IMR-90 (cell line): ENCODE measurements around the gene EBF3. TPM values are rescaled to one million over a fixed set of nuclear protein-coding genes. Genes with fewer than 3 reads are reported as not detected.

ENCODE experiments used
- ATAC-seq: fragments of 200-7000 bp; cut with Tn5 transposase; 2 replicates; pipeline ENCODE4 v1.9.1; 2020; ENCODE audit warnings: low read depth, mild to moderate bottlenecking, moderate library complexity
- BruUV-seq: library from RNA; stranded (reverse); fragments of 400-500 nt; replicated peaks from 2 replicates; lab custom pipeline; 2021; lab: Mats Ljungman, UMichigan
- CTCF ChIA-PET: fragments of 300-600 bp; formaldehyde crosslinking; extraction: SDS; loops from one replicate; lab custom pipeline; 2021; ENCODE audit warnings: antibody characterized with exemption; lab: Yijun Ruan, JAX
- POLR2A ChIA-PET: fragments of 300-600 bp; sonication (Branson Sonifier 250); formaldehyde crosslinking; loops from one replicate; lab custom pipeline; 2022; ENCODE audit warnings: antibody characterized with exemption; ENCODE audit not compliant: unreplicated experiment; lab: Charles Lee
- DNase-seq: peaks from one replicate; pipeline ENCODE4 v3.0.0; 2013
- H2AFZ ChIP-seq: replicated peaks from 2 replicates; pipeline ENCODE3; 2013; ENCODE audit warnings: low read length, mild to moderate bottlenecking; ENCODE audit not compliant: poor library complexity
- H2AK5ac ChIP-seq: 2 replicates; pipeline ENCODE4 v1.6.1; 2013; ENCODE audit warnings: low read depth, low read length, inconsistent platforms
- H2AK9ac ChIP-seq: replicated peaks from 2 replicates; pipeline ENCODE3; 2013; ENCODE audit warnings: mild to moderate bottlenecking, low read depth, low read length, moderate library complexity; ENCODE audit not compliant: poor library complexity
- H2BK120ac ChIP-seq: 2 replicates; pipeline ENCODE4 v1.6.1; 2013; ENCODE audit warnings: low read depth, low read length, inconsistent platforms
- H2BK15ac ChIP-seq: 3 replicates; pipeline ENCODE4 v1.6.1; 2013; ENCODE audit warnings: low read depth, low read length, inconsistent platforms
- H2BK20ac ChIP-seq: 2 replicates; pipeline ENCODE4 v1.6.1; 2013; ENCODE audit warnings: low read depth, mild to moderate bottlenecking, inconsistent platforms, low read length, moderate library complexity
- H2BK5ac ChIP-seq: 2 replicates; pipeline ENCODE4 v1.6.1; 2013; ENCODE audit warnings: mild to moderate bottlenecking, low read depth, low read length, inconsistent platforms; ENCODE audit not compliant: poor library complexity, severe bottlenecking
- H3K14ac ChIP-seq: replicated peaks from 2 replicates; pipeline ENCODE4 v1.6.1; 2013; ENCODE audit warnings: low read depth, low read length, inconsistent platforms
- H3K18ac ChIP-seq: 2 replicates; pipeline ENCODE4 v1.6.1; 2013; ENCODE audit warnings: low read depth, low read length, control low read depth
- H3K23ac ChIP-seq: 2 replicates; pipeline ENCODE4 v1.6.1; 2013; ENCODE audit warnings: low read depth, low read length, inconsistent platforms
- H3K27ac ChIP-seq: 2 replicates; pipeline ENCODE4 v1.5.1; 2013; ENCODE audit warnings: mild to moderate bottlenecking, control low read depth, low read length; ENCODE audit not compliant: insufficient read depth
- H3K27me3 ChIP-seq: 2 replicates; pipeline ENCODE4 v1.6.1; 2013; ENCODE audit warnings: low read length; ENCODE audit not compliant: control insufficient read depth, insufficient read depth
- H3K36me3 ChIP-seq: 2 replicates; pipeline ENCODE4 v1.6.1; 2013; ENCODE audit warnings: low read length, mixed read lengths; ENCODE audit not compliant: control insufficient read depth, insufficient read depth
- H3K4ac ChIP-seq: 2 replicates; pipeline ENCODE4 v1.6.1; 2013; ENCODE audit warnings: low read depth, low read length, inconsistent platforms
- H3K4me1 ChIP-seq: 2 replicates; pipeline ENCODE4 v1.6.1; 2013; ENCODE audit warnings: low read length, mixed read lengths; ENCODE audit not compliant: control insufficient read depth, insufficient read depth
- H3K4me2 ChIP-seq: 2 replicates; pipeline ENCODE4 v1.6.1; 2013; ENCODE audit warnings: low read depth, mild to moderate bottlenecking, control low read depth, low read length, moderate library complexity
- H3K4me3 ChIP-seq: 2 replicates; pipeline ENCODE4 v1.5.1; 2013; ENCODE audit warnings: low read depth, mild to moderate bottlenecking, control low read depth, low read length, moderate library complexity; ENCODE audit not compliant: insufficient read depth
- H3K56ac ChIP-seq: 2 replicates; pipeline ENCODE4 v1.6.1; 2013; ENCODE audit warnings: low read length, inconsistent platforms; ENCODE audit not compliant: insufficient read depth; ENCODE audit errors: extremely low read depth
- H3K79me1 ChIP-seq, 2 experiments: 2 replicates each; pipeline ENCODE4 v1.6.1; 2013; ENCODE audit warnings: low read length in 2 of 2, inconsistent platforms in 1 of 2, low read depth in 1 of 2
- H3K9ac ChIP-seq: 2 replicates; pipeline ENCODE4 v1.6.1; 2013; ENCODE audit warnings: low read depth, low read length, control low read depth
- H3K9me1 ChIP-seq: 2 replicates; pipeline ENCODE4 v1.6.1; 2013; ENCODE audit warnings: low read length, inconsistent platforms; ENCODE audit not compliant: insufficient read depth
- H3K9me3 ChIP-seq: 2 replicates; pipeline ENCODE4 v1.6.1; 2013; ENCODE audit warnings: low read length; ENCODE audit not compliant: control insufficient read depth, insufficient read depth
- H4K20me1 ChIP-seq: 2 replicates; pipeline ENCODE4 v1.6.1; 2013; ENCODE audit warnings: low read length, inconsistent platforms; ENCODE audit not compliant: insufficient read depth
- H4K5ac ChIP-seq: 2 replicates; pipeline ENCODE4 v1.6.1; 2013; ENCODE audit warnings: mild to moderate bottlenecking, low read depth, low read length, control low read depth
- H4K8ac ChIP-seq, 2 experiments: 2 replicates each; pipeline ENCODE4 v1.6.1; 2013; ENCODE audit warnings: low read depth in 2 of 2, low read length in 2 of 2, control low read depth in 1 of 2, inconsistent platforms in 1 of 2
- H4K91ac ChIP-seq: 2 replicates; pipeline ENCODE4 v1.6.1; 2013; ENCODE audit warnings: low read depth, low read length, inconsistent platforms; ENCODE audit not compliant: insufficient read depth
- BHLHE40 ChIP-seq: fragments of 150-350 bp; IDR thresholded peaks from 2 replicates; pipeline ENCODE4 v1.6.1; 2016; ENCODE audit warnings: mild to moderate bottlenecking, low read depth, low read length
- CEBPB ChIP-seq: IDR thresholded peaks from 2 replicates; pipeline ENCODE4 v1.6.1; 2012; ENCODE audit warnings: low read depth, low read length, improper control_type of control experiment
- CHD1 ChIP-seq: IDR thresholded peaks from 2 replicates; pipeline ENCODE4 v1.6.1; 2012; ENCODE audit warnings: low read depth, low read length, improper control_type of control experiment
- CTCF ChIP-seq: conservative IDR thresholded peaks from 2 replicates; pipeline ENCODE4 v1.5.1; 2012; ENCODE audit warnings: mild to moderate bottlenecking, low read depth, low read length, improper control_type of control experiment
- ELK1 ChIP-seq: fragments of 150-350 bp; IDR thresholded peaks from 2 replicates; pipeline ENCODE4 v1.6.1; 2016; ENCODE audit warnings: low read depth, mild to moderate bottlenecking, low read length, moderate library complexity, borderline replicate concordance
- FOS ChIP-seq: fragments of 150-350 bp; IDR thresholded peaks from 2 replicates; pipeline ENCODE4 v1.6.1; 2016; ENCODE audit warnings: low read depth, low read length
- MAFK ChIP-seq: IDR thresholded peaks from 2 replicates; pipeline ENCODE4 v1.6.1; 2012; ENCODE audit warnings: low read depth, low read length, improper control_type of control experiment
- MAZ ChIP-seq: IDR thresholded peaks from 2 replicates; pipeline ENCODE4 v1.6.1; 2012; ENCODE audit warnings: low read depth, mild to moderate bottlenecking, low read length, improper control_type of control experiment, moderate library complexity, borderline replicate concordance
- MXI1 ChIP-seq: IDR thresholded peaks from 2 replicates; pipeline ENCODE4 v1.6.1; 2012; ENCODE audit warnings: low read depth, mild to moderate bottlenecking, low read length, moderate library complexity, borderline replicate concordance
- NFE2L2 ChIP-seq: fragments of 150-350 bp; IDR thresholded peaks from 2 replicates; pipeline ENCODE4 v1.6.1; 2016; ENCODE audit warnings: low read depth, mild to moderate bottlenecking, low read length
- POLR2A ChIP-seq: IDR thresholded peaks from 2 replicates; pipeline ENCODE4 v1.6.1; 2012; ENCODE audit warnings: mild to moderate bottlenecking, low read depth, low read length
- RAD21 ChIP-seq: IDR thresholded peaks from 2 replicates; pipeline ENCODE4 v1.6.1; 2012; ENCODE audit warnings: low read length, improper control_type of control experiment
- RCOR1 ChIP-seq: IDR thresholded peaks from 2 replicates; pipeline ENCODE4 v1.6.1; 2012; ENCODE audit warnings: mild to moderate bottlenecking, low read length, improper control_type of control experiment; ENCODE audit not compliant: insufficient replicate concordance
- RFX5 ChIP-seq: IDR thresholded peaks from 2 replicates; pipeline ENCODE4 v1.8.0; 2012; ENCODE audit warnings: low read depth, mild to moderate bottlenecking, low read length, moderate library complexity
- SMC3 ChIP-seq: fragments of 150-350 bp; IDR thresholded peaks from 2 replicates; pipeline ENCODE4 v1.6.1; 2016; ENCODE audit warnings: low read depth, mild to moderate bottlenecking, antibody characterized with exemption, low read length, moderate library complexity
- USF2 ChIP-seq: fragments of 150-350 bp; IDR thresholded peaks from 2 replicates; pipeline ENCODE4 v1.6.1; 2017; ENCODE audit warnings: mild to moderate bottlenecking, antibody characterized with exemption, low read length, low read depth
- WGBS, 2 experiments: methylation state at CpG; one replicate each; pipeline versions ENCODE4 v1.1.5 to v1.1.7; 2013; ENCODE audit warnings: missing lambda C conversion rate in 2 of 2; ENCODE audit not compliant: insufficient read length in 1 of 2; ENCODE audit errors: extremely low coverage in 2 of 2; 5-methylcytosine and 5-hydroxymethylcytosine counted together
- dilution Hi-C: fragments of 300-500 bp; cut with HindIII; formaldehyde crosslinking; loops from one replicate; pipeline ENCODE4 v1.14.3; 2018; ENCODE audit warnings: low sequenced_read_pairs; ENCODE audit not compliant: unreplicated experiment
- in situ Hi-C: fragments of 300-500 bp; cut with MboI; formaldehyde crosslinking; loops from 3 replicates; pipeline ENCODE4 v1.14.3; 2019; ENCODE audit warnings: low sequenced_read_pairs, inconsistent platforms, mixed read lengths
- intact Hi-C: fragments of 100-400 bp; cut with micrococcal nuclease; formaldehyde crosslinking; loops from 2 replicates; pipeline ENCODE4 v1.10.0; 2022
- polyA plus RNA-seq, 3 experiments: library from polyadenylated mRNA; depleted of rRNA; stranded (reverse); fragments of >200 nt; gene quantifications; 2 replicates each; pipeline ENCODE4 v1.2.3, GENCODE V29; 2012; ENCODE audit warnings: low replicate concordance in 1 of 3
- total RNA-seq: library from RNA; depleted of rRNA; stranded (reverse); fragments of >200 nt; gene quantifications from 2 replicates; pipeline ENCODE4 v1.2.3, GENCODE V29; 2012

Gene EBF3
- total and polyA plus RNA-seq, 2 of the 4 experiments (the other 2 are of a cell fraction): 0.36 to 0.70 TPM

GRCh38 chr10:129873351-129873750, 90.7 kb downstream of the EBF3 start:
- in situ Hi-C loops (no loop called here), intact Hi-C loops (no loop called here), dilution Hi-C loops (no loop called here)
- H2BK20ac ChIP-seq: no peak overlapping the region
- H2AFZ ChIP-seq: no peak overlapping the region
- no peak overlapping the region for H2AK5ac ChIP-seq
- no peak overlapping the region for H3K4me3 ChIP-seq
- H3K18ac ChIP-seq: no peak overlapping the region
- no peak overlapping the region for H2BK120ac ChIP-seq
- peaks cover 6% of the 10 kb centered on the region; the same call in 1 of the 2 replicates for H3K9me3 ChIP-seq
- no peak overlapping the region for H2AK9ac ChIP-seq
- H3K27ac ChIP-seq: no peak overlapping the region
- no peaks in the 10 kb centered on the region for H3K79me1 ChIP-seq
- no peak overlapping the region for H3K9ac ChIP-seq
- 100% methylated on average over 3 of the region's 16 CpGs; no CpG with 5 or more reads in 1 of the 2 experiments for WGBS, 2 experiments
- no peak overlapping the region for H3K23ac ChIP-seq
- H4K20me1 ChIP-seq: no peaks in the 10 kb centered on the region
- H3K36me3 ChIP-seq: peaks cover 1% of the 10 kb centered on the region; the same call in 1 of the 2 replicates
- H3K4me1 ChIP-seq: no peaks in the 10 kb centered on the region
- TF ChIP-seq BHLHE40 (no peak), ELK1 (no peak), USF2 (no peak), MXI1 (no peak), SMC3 (no peak), CEBPB (no peak), POLR2A (no peak), CHD1 (no peak), MAZ (no peak), FOS (no peak), RAD21 (no peak), RFX5 (no peak), NFE2L2 (no peak), MAFK (no peak), CTCF (no peak), RCOR1 (no peak)
- H3K14ac ChIP-seq: no peak overlapping the region
- no peak overlapping the region for H3K56ac ChIP-seq
- H3K27me3 ChIP-seq: no peaks in the 10 kb centered on the region
- H4K8ac ChIP-seq: no peak overlapping the region
- CTCF ChIA-PET: interaction anchor here (1.1 kb wide), 1 partner anchor 21 kb away, joined by 3 read pairs; no protein-coding TSS in a partner anchor
- no peak overlapping the region for H4K91ac ChIP-seq
- H4K5ac ChIP-seq: no peak overlapping the region
- H3K4ac ChIP-seq: no peak overlapping the region
- BruUV-seq: no TSS peak
- no peak overlapping the region for H2BK15ac ChIP-seq
- H3K4me2 ChIP-seq: no peak overlapping the region
- DNase-seq (no peak), ATAC-seq (no peak)
- H3K9me1 ChIP-seq: no peaks in the 10 kb centered on the region
- POLR2A ChIA-PET: no interaction called here
- H2BK5ac ChIP-seq: no peak overlapping the region
